Measurements from ENCODE around the gene TSLP. TPM values are rescaled to one million over a fixed set of nuclear protein-coding genes. Genes with fewer than 3 reads are reported as not detected.

Gene TSLP
- total and polyA plus RNA-seq, 9 of the 15 experiments (the other 6 are each of a cell fraction or from before 2014, with no cell fraction given) = 0.09 to 2.8 (median 1.2) TPM

- TF ChIP-seq ZNF124 (CRISPR knock-in tag; IDR thresholded peaks at IDR 0.05) = no peak
- TF ChIP-seq BACH1 (tag; IDR thresholded peaks at IDR 0.05) = no peak
- TF ChIP-seq THAP7 (CRISPR knock-in tag; IDR thresholded peaks at IDR 0.05) = no peak
- TF ChIP-seq NONO (IDR thresholded peaks at IDR 0.05; ENCODE audit: low read depth in 2 of 2, low read length in 1 of 2) = peak in 1 of 2 experiments; percentile 38; a peak in 1 of 4 replicates
- no peak for TF ChIP-seq KDM2B (CRISPR knock-in tag; IDR thresholded peaks at IDR 0.05)
- peak; percentile 86 for TF ChIP-seq ZNF24 (IDR thresholded peaks at IDR 0.05)
- TF ChIP-seq SNIP1 (IDR thresholded peaks at IDR 0.05; ENCODE audit: low read depth) = no peak
- peak; percentile 43; the same call in 1 of the 2 replicates for TF ChIP-seq ATF1 (CRISPR knock-in tag; IDR thresholded peaks at IDR 0.05)
- peak; percentile 94 for TF ChIP-seq ATF1 (tag; IDR thresholded peaks at IDR 0.05)
- peak; percentile 36; the same call in 1 of the 2 replicates for TF ChIP-seq ZBTB33 (CRISPR knock-in tag; IDR thresholded peaks at IDR 0.05)
- TF ChIP-seq AFF4 (CRISPR knock-in tag; IDR thresholded peaks at IDR 0.05) = peak; percentile 91
- TF ChIP-seq DACH1 (IDR thresholded peaks at IDR 0.05; ENCODE audit: partially characterized antibody) = no peak
- TF ChIP-seq ZKSCAN3 (CRISPR knock-in tag; IDR thresholded peaks at IDR 0.05) = no peak
- TF ChIP-seq PRPF4 (IDR thresholded peaks at IDR 0.05; ENCODE audit: insufficient read depth, low read depth, low read length, poor library complexity, severe bottlenecking) = no peak
- TF ChIP-seq EP300 (IDR thresholded peaks at IDR 0.05; ENCODE audit: low read length) = peak; percentile 43; the same call in 1 of the 2 replicates
- peak; percentile 99 for TF ChIP-seq XRCC5 (IDR thresholded peaks at IDR 0.05; ENCODE audit: low read depth, low read length)
- no peak for TF ChIP-seq SNRNP70 (optimal IDR thresholded peaks at IDR 0.05; ENCODE audit: low read depth, low read length)
Measured at GRCh38 chr5:111092062-111092853, 20.7 kb downstream of the TSLP start, which contains the start of gene WDR36 (continued).
